MG63 (cell line): ENCODE data around the gene XPO4. TPM values are rescaled to one million over a fixed set of nuclear protein-coding genes. Genes with fewer than 3 reads are reported as not detected.
"Not testable (repeated sequence)": the region's sequence is repeated elsewhere in the genome, so short reads cannot be mapped to it uniquely, and the experiment has no call there.

Experiments
- DNase-seq: peaks from one replicate; pipeline ENCODE4 v3.0.0-alpha.2; 2020
- H3K27me3 ChIP-seq: fragments of 250-450 bp; sonication (Bioruptor Pico); 2 replicates; pipeline ENCODE4 v1.5.1; 2020; ENCODE audit warnings: mild to moderate bottlenecking, moderate library complexity
- H3K36me3 ChIP-seq: fragments of 250-450 bp; sonication (Bioruptor Pico); 2 replicates; pipeline ENCODE4 v1.5.1; 2020; ENCODE audit warnings: mild to moderate bottlenecking, moderate library complexity
- H3K4me3 ChIP-seq: fragments of 250-450 bp; sonication (Bioruptor Pico); 2 replicates; pipeline ENCODE4 v1.5.1; 2020; ENCODE audit warnings: mild to moderate bottlenecking, moderate library complexity
- H3K9me3 ChIP-seq: fragments of 250-450 bp; sonication (Bioruptor Pico); 2 replicates; pipeline ENCODE4 v1.5.1; 2020; ENCODE audit warnings: mild to moderate bottlenecking, moderate library complexity
- total RNA-seq: library from RNA; depleted of rRNA; stranded (reverse); fragments of >200 nt; shearing (Covaris generic); gene quantifications from 2 replicates; pipeline ENCODE4 v1.2.3, GENCODE V29; 2014; ENCODE audit warnings: low replicate concordance; rRNA removed

Gene XPO4
- 16.7 and 21.7 TPM in 2 replicates for total RNA-seq

GRCh38 chr13:20902438-20903163, at the start of gene XPO4:
Gene XPO4, minus strand, starts transcription at chr13:20902746. Its CDS starts 8 bp downstream, at chr13:20902738.
- H3K9me3 ChIP-seq = no peaks in the 10 kb centered on the region
- DNase-seq = peak; percentile 82
- no peaks in the 10 kb centered on the region for H3K27me3 ChIP-seq
- H3K36me3 ChIP-seq = peaks cover 15% of the 10 kb centered on the region
- peak within 1 kb of the TSS; percentile 98 for H3K4me3 ChIP-seq

GRCh38 chr13:20948001-20948400, 45.5 kb upstream of the XPO4 start:
- DNase-seq, H3K4me3 ChIP-seq, H3K36me3 ChIP-seq, H3K9me3 ChIP-seq, H3K27me3 ChIP-seq: not testable (repeated sequence)

GRCh38 chr13:20945952-20946383, 43.4 kb upstream of the XPO4 start:
- DNase-seq = no peak
- Histone ChIP-seq H3K4me3 (no peak overlapping the region), H3K27me3 (no peaks in the 10 kb centered on the region), H3K36me3 (no peaks in the 10 kb centered on the region), H3K9me3 (no peaks in the 10 kb centered on the region)

- H3K9me3 ChIP-seq = no peaks in the 10 kb centered on the region
- no peaks in the 10 kb centered on the region for H3K36me3 ChIP-seq
- no peak for DNase-seq
- H3K4me3 ChIP-seq = no peak overlapping the region
- no peaks in the 10 kb centered on the region for H3K27me3 ChIP-seq
These were observed 40.5 kb upstream of the XPO4 start for GRCh38 chr13:20942938-20943559.

- not testable (repeated sequence) for H3K9me3 ChIP-seq, H3K4me3 ChIP-seq, H3K36me3 ChIP-seq, DNase-seq, H3K27me3 ChIP-seq
These were observed 38.0 kb upstream of the XPO4 start for GRCh38 chr13:20940511-20940910.

- Histone ChIP-seq H3K27me3 (no peaks in the 10 kb centered on the region), H3K9me3 (no peaks in the 10 kb centered on the region), H3K36me3 (no peaks in the 10 kb centered on the region), H3K4me3 (no peak overlapping the region)
- DNase-seq = no peak
These were observed 37.5 kb upstream of the XPO4 start for GRCh38 chr13:20940083-20940482.

- Histone ChIP-seq H3K9me3 (no peaks in the 10 kb centered on the region), H3K27me3 (no peaks in the 10 kb centered on the region), H3K36me3 (no peaks in the 10 kb centered on the region), H3K4me3 (no peak overlapping the region)
- DNase-seq = no peak
These were observed 37.1 kb upstream of the XPO4 start for GRCh38 chr13:20939662-20940061.

GRCh38 chr13:20938302-20938701, 35.8 kb upstream of the XPO4 start:
- Histone ChIP-seq H3K9me3 (no peaks in the 10 kb centered on the region), H3K4me3 (no peak overlapping the region), H3K36me3 (no peaks in the 10 kb centered on the region), H3K27me3 (no peaks in the 10 kb centered on the region)
- no peak for DNase-seq

- Histone ChIP-seq H3K27me3 (no peaks in the 10 kb centered on the region), H3K4me3 (no peak overlapping the region), H3K36me3 (no peaks in the 10 kb centered on the region), H3K9me3 (no peaks in the 10 kb centered on the region)
- DNase-seq = no peak
These were observed 25.2 kb upstream of the XPO4 start for GRCh38 chr13:20927596-20928257.

GRCh38 chr13:20925395-20925790, 22.8 kb upstream of the XPO4 start:
- not testable (repeated sequence) for DNase-seq, H3K9me3 ChIP-seq, H3K36me3 ChIP-seq, H3K4me3 ChIP-seq, H3K27me3 ChIP-seq

GRCh38 chr13:20924758-20925394, 22.3 kb upstream of the XPO4 start:
- no peaks in the 10 kb centered on the region for H3K36me3 ChIP-seq
- DNase-seq = peak; percentile 51

GRCh38 chr13:20923272-20923671, 20.7 kb upstream of the XPO4 start:
- H3K27me3 ChIP-seq = no peaks in the 10 kb centered on the region
- no peak for DNase-seq
- no peaks in the 10 kb centered on the region for H3K36me3 ChIP-seq
- H3K9me3 ChIP-seq = no peaks in the 10 kb centered on the region
- H3K4me3 ChIP-seq = no peak overlapping the region

More at GRCh38 chr13:20924758-20925394, 22.3 kb upstream of the XPO4 start:
- H3K4me3 ChIP-seq = no peak overlapping the region
- H3K27me3 ChIP-seq = no peaks in the 10 kb centered on the region
- H3K9me3 ChIP-seq = no peaks in the 10 kb centered on the region

- no peaks in the 10 kb centered on the region for H3K36me3 ChIP-seq
- H3K9me3 ChIP-seq = no peaks in the 10 kb centered on the region
- no peak overlapping the region for H3K4me3 ChIP-seq
- no peaks in the 10 kb centered on the region for H3K27me3 ChIP-seq
- DNase-seq = no peak
These were observed 19.0 kb upstream of the XPO4 start for GRCh38 chr13:20921572-20921971.

GRCh38 chr13:20915676-20916075, 13.1 kb upstream of the XPO4 start:
- not testable (repeated sequence) for H3K36me3 ChIP-seq, DNase-seq, H3K27me3 ChIP-seq, H3K4me3 ChIP-seq, H3K9me3 ChIP-seq

GRCh38 chr13:20911037-20911436, 8.5 kb upstream of the XPO4 start:
- H3K27me3 ChIP-seq = no peaks in the 10 kb centered on the region
- H3K4me3 ChIP-seq = no peak overlapping the region
- H3K9me3 ChIP-seq = no peaks in the 10 kb centered on the region
- H3K36me3 ChIP-seq = no peaks in the 10 kb centered on the region
- DNase-seq = no peak

- no peak overlapping the region for H3K4me3 ChIP-seq
- no peaks in the 10 kb centered on the region for H3K27me3 ChIP-seq
- DNase-seq = no peak
- no peaks in the 10 kb centered on the region for H3K36me3 ChIP-seq
- no peaks in the 10 kb centered on the region for H3K9me3 ChIP-seq
These were observed 6.4 kb upstream of the XPO4 start for GRCh38 chr13:20908714-20909497.
